SU-DHL-6 (cell line): ENCODE measurements around the gene ABHD16B.

Experiments used
- H2AFZ ChIP-seq: fragments of 200-600 bp; sonication (generic); 2 replicates; pipeline ENCODE4 v1.6.1; 2014; ENCODE audit warnings: low read depth, mild to moderate bottlenecking, moderate library complexity, mixed read lengths, antibody characterized with exemption, low read length; ENCODE audit not compliant: severe bottlenecking
- H3F3A ChIP-seq: fragments of 200-600 bp; shearing (Covaris generic); 2 replicates; pipeline ENCODE4 v1.6.0; 2016; ENCODE audit warnings: antibody characterized with exemption, mild to moderate bottlenecking; ENCODE audit not compliant: insufficient read depth
- H3K27ac ChIP-seq: fragments of 200-600 bp; sonication (generic); 2 replicates; pipeline ENCODE4 v1.5.1; 2016; ENCODE audit warnings: low read depth, mild to moderate bottlenecking, low read length, moderate library complexity, mixed read lengths
- H3K27me3 ChIP-seq: fragments of 200-600 bp; sonication (generic), shearing (Covaris generic); 2 replicates; pipeline ENCODE4 v1.6.0; 2014; ENCODE audit warnings: mild to moderate bottlenecking, low read length
- H3K36me3 ChIP-seq: fragments of 200-600 bp; sonication (generic); 2 replicates; pipeline ENCODE4 v1.6.1; 2014; ENCODE audit warnings: mild to moderate bottlenecking, low read length, mixed read lengths
- H3K4me2 ChIP-seq: fragments of 300-600, 200-600 bp; shearing (Covaris generic), sonication (generic); 2 replicates; pipeline ENCODE4 v1.6.0; 2014; ENCODE audit warnings: low read length, low read depth, mild to moderate bottlenecking; ENCODE audit not compliant: poor library complexity, severe bottlenecking
- H3K4me3 ChIP-seq: fragments of 200-600 bp; sonication (generic); 2 replicates; pipeline ENCODE4 v1.5.1; 2014; ENCODE audit warnings: antibody characterized with exemption, low read length, mild to moderate bottlenecking, mixed read lengths; ENCODE audit not compliant: insufficient read depth, poor library complexity, severe bottlenecking
- H3K79me2 ChIP-seq: fragments of 200-600 bp; sonication (generic); 2 replicates; pipeline ENCODE4 v1.6.1; 2014; ENCODE audit warnings: mild to moderate bottlenecking, low read length, moderate library complexity; ENCODE audit not compliant: insufficient read depth
- H3K9ac ChIP-seq: fragments of 200-600 bp; sonication (generic); 2 replicates; pipeline ENCODE4 v1.7.0; 2014; ENCODE audit warnings: mild to moderate bottlenecking, low read length
- H3K9me2 ChIP-seq: fragments of 200-600 bp; sonication (generic); replicated peaks from 2 replicates; pipeline ENCODE4 v1.6.1; 2014; ENCODE audit warnings: low read length; ENCODE audit not compliant: insufficient read depth
- H3K9me3 ChIP-seq: fragments of 200-600 bp; sonication (generic); 2 replicates; pipeline ENCODE4 v1.6.1; 2014; ENCODE audit warnings: low read length, mixed read lengths; ENCODE audit not compliant: insufficient read depth
- H4K20me1 ChIP-seq: fragments of 200-600 bp; sonication (generic); 2 replicates; pipeline ENCODE4 v1.6.1; 2014; ENCODE audit warnings: low read depth, mild to moderate bottlenecking, antibody characterized with exemption, low read length, moderate library complexity, mixed read lengths
- CTCF ChIP-seq: fragments of 200-600 bp; sonication (generic); IDR thresholded peaks from one replicate; pipeline ENCODE4 v1.5.1; 2017; ENCODE audit warnings: antibody characterized with exemption, mild to moderate bottlenecking, low read length, moderate library complexity; ENCODE audit not compliant: insufficient read depth, poor library complexity, severe bottlenecking
- EZH2phosphoT487 ChIP-seq: fragments of 200-600 bp; sonication (generic), shearing (Covaris generic); conservative IDR thresholded peaks from 2 replicates; pipeline ENCODE4 v1.6.1; 2018; ENCODE audit warnings: mild to moderate bottlenecking, antibody characterized with exemption, low read length, moderate library complexity, mixed read lengths

The ABHD16B gene

DNA sequence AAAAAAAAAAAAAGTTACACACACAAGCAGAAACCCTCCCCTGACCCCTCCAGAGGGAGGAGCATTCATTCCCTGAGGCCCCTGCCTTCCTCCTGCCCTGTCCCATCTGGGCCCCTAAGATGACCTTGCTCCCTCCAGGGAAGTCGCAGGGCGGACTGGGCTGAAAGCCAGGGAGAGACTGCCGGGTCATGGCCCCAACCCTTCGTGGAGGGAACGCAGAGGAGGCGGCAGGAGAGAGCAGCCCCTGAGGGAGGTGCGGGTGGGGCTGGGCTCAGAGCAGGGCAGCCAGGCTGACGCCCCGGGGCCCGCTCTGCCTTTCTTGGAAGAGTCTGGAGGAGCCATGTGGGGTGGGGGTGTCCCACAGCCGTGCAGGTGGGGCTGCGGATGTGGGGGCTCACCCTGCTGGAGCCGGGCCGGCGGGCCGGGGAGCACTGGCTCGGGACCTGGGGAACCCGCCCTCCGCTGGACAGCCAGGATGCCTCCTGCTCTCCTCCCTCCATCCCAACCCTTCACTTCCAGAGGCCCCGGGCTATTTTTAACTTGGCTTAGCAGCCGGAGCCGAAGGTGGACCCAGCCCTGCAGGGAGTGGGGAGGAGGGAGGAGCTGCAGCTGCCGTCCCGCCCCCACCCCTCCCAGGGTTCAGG is 15.0 kb upstream of the ABHD16B start:
- Histone ChIP-seq H3K27me3 (no peaks in the 10 kb centered on the region), H2AFZ (no peak overlapping the region), H3F3A (no peaks in the 10 kb centered on the region), H4K20me1 (no peaks in the 10 kb centered on the region), H3K9ac (no peak overlapping the region), H3K27ac (no peak overlapping the region), H3K36me3 (no peaks in the 10 kb centered on the region), H3K4me3 (no peak overlapping the region), H3K4me2 (no peak overlapping the region), H3K79me2 (no peaks in the 10 kb centered on the region), H3K9me3 (no peaks in the 10 kb centered on the region), H3K9me2 (no peaks in the 10 kb centered on the region)
- TF ChIP-seq CTCF: no peak
- no peak for TF ChIP-seq EZH2phosphoT487

DNA sequence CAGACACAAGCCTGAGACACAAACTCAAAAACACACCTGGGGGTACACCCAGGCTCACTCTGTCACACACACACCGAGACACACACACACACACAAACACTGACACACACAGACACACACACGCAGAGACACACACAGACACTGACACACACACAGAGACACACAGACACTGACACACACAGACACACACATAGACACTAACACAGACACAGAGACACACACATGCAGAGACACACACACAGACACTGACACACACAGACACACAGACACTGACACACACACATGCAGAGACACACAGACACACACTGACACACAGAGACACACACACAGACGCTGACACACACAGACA is 14.4 kb upstream of the ABHD16B start:
- Histone ChIP-seq H4K20me1 (no peaks in the 10 kb centered on the region), H3K9me3 (no peaks in the 10 kb centered on the region), H3K36me3 (no peaks in the 10 kb centered on the region), H3K9me2 (no peaks in the 10 kb centered on the region), H3K4me3 (no peak overlapping the region), H3K27me3 (no peaks in the 10 kb centered on the region), H3F3A (no peaks in the 10 kb centered on the region), H3K27ac (no peak overlapping the region), H3K9ac (no peak overlapping the region), H3K4me2 (no peak overlapping the region), H2AFZ (no peak overlapping the region), H3K79me2 (no peaks in the 10 kb centered on the region)
- no peak for TF ChIP-seq CTCF
- no peak for TF ChIP-seq EZH2phosphoT487

DNA sequence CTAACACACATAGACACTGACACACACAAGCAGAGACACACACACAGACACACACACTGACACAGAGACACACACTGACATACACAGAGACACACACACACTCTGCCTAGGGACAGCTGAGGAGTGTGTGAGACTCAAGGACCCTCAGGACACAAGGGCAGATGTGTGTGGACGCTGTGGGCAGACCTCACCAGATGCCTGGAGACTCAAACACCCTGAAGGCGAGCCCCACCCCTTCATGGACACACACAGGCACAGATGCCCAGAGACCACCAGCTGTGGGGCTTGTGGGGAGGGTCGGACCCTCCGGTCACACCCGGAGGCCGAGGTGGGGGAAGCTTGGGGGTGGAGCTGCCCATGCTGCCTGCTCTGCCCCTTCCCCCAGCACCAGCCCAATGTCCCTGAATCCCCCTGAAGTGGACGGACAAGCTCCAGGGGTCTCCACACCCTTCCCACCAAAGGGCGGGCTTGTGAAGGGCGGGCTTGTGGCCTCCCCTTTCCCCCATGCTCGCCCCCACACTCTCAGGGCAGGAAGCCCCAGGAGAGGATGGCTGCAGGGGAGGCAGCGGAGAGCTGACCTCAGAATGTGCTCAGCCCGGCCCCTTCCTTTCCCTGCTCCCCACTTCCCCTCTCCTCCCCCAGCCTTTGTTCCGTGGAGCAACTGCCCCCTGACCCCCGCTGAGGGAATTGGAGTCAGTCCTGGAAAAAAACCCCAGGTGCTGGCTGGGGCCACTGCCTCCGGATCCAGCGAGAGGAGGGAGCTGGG is 13.9 kb upstream of the ABHD16B start:
- Histone ChIP-seq H3F3A (no peaks in the 10 kb centered on the region), H3K9ac (no peak overlapping the region), H3K4me3 (no peak overlapping the region), H2AFZ (no peak overlapping the region), H3K9me3 (no peaks in the 10 kb centered on the region), H3K27me3 (no peaks in the 10 kb centered on the region), H3K27ac (no peak overlapping the region), H4K20me1 (no peaks in the 10 kb centered on the region), H3K36me3 (no peaks in the 10 kb centered on the region), H3K4me2 (no peak overlapping the region), H3K79me2 (no peaks in the 10 kb centered on the region), H3K9me2 (no peaks in the 10 kb centered on the region)
- TF ChIP-seq EZH2phosphoT487 (no peak), CTCF (no peak)
